GM12892 (cell line): ENCODE results near the gene ZNF860.

Experiments
- POLR2A ChIP-seq: IDR thresholded peaks from 2 replicates; pipeline ENCODE4 v1.6.1; 2011; ENCODE audit warnings: low read depth, low read length, control low read depth
- POLR2AphosphoS5 ChIP-seq: IDR thresholded peaks from 2 replicates; pipeline ENCODE4 v1.6.1; 2011; ENCODE audit warnings: low read depth, low read length, control low read depth
- TAF1 ChIP-seq: IDR thresholded peaks from 2 replicates; pipeline ENCODE4 v1.6.1; 2011; ENCODE audit warnings: low read depth, mild to moderate bottlenecking, control low read depth, low read length, borderline replicate concordance

- TF ChIP-seq POLR2A (no peak), POLR2AphosphoS5 (no peak), TAF1 (no peak)
These were observed 34.4 kb upstream of the ZNF860 start for GRCh38 chr3:31947162-31947561.
